Stimulated activated CD4-positive, alpha-beta T cell treated with anti-CD3 and anti-CD28 coated beads, Interleukin-2, amount 100 ng/mL, for 4 hours (primary cell): ENCODE data around the gene OTUB1.

Experiments used
- DNase-seq: peaks from one replicate; pipeline ENCODE4 v3.0.0-alpha.2; 2020; ENCODE audit warnings: low read depth

OTUB1 gene

GRCh38 chr11:64004590-64004984 is 18.3 kb downstream of the OTUB1 start:
- DNase-seq, result no peak

- DNase-seq, result no peak
Observed at GRCh38 chr11:64005691-64006090, 19.5 kb downstream of the OTUB1 start.

- DNase-seq, result no peak
Observed at GRCh38 chr11:64006398-64006797, 20.2 kb downstream of the OTUB1 start.

- DNase-seq, result no peak
Observed at GRCh38 chr11:64007160-64007628, 21.0 kb downstream of the OTUB1 start.

GRCh38 chr11:64007629-64008282 is 21.5 kb downstream of the OTUB1 start:
- DNase-seq, result no peak

GRCh38 chr11:64008283-64008913 is 22.2 kb downstream of the OTUB1 start:
- DNase-seq, result no peak

GRCh38 chr11:64008914-64009633 is 22.8 kb downstream of the OTUB1 start:
- DNase-seq, result no peak

GRCh38 chr11:64009710-64010109 is 23.5 kb downstream of the OTUB1 start:
- DNase-seq, result no peak

- no peak for DNase-seq
Observed at GRCh38 chr11:64010783-64011182, 24.5 kb downstream of the OTUB1 start.

GRCh38 chr11:64011371-64011770 is 25.1 kb downstream of the OTUB1 start:
- no peak for DNase-seq

- DNase-seq, result no peak
Observed at GRCh38 chr11:64013141-64013896, 27.1 kb downstream of the OTUB1 start.

GRCh38 chr11:64014356-64014755 is 28.1 kb downstream of the OTUB1 start:
- no peak for DNase-seq

GRCh38 chr11:64015510-64015909 is 29.3 kb downstream of the OTUB1 start:
- DNase-seq, result no peak

- no peak for DNase-seq
Observed at GRCh38 chr11:64015935-64016845, 30.0 kb downstream of the OTUB1 start.

GRCh38 chr11:64017945-64018224 is 31.6 kb downstream of the OTUB1 start:
- no peak for DNase-seq

- DNase-seq, result no peak
Observed at GRCh38 chr11:64018310-64018709, 32.1 kb downstream of the OTUB1 start.

GRCh38 chr11:64019106-64020037 is 33.1 kb downstream of the OTUB1 start:
- DNase-seq, result no peak

- DNase-seq, result no peak
Observed at GRCh38 chr11:64020976-64021756, 34.9 kb downstream of the OTUB1 start.

- no peak for DNase-seq
Observed at GRCh38 chr11:64021757-64022093, 35.5 kb downstream of the OTUB1 start.
